Breast epithelium (tissue), 3 donors: ENCODE data around the gene C16orf74.

ENCODE experiments used
- POLR2AphosphoS5 ChIP-seq, 3 donors: sonication (generic); formaldehyde crosslinking; IDR thresholded peaks; one replicate each; pipeline ENCODE4 v1.6.1; 2017; ENCODE audit warnings: antibody characterized with exemption in 3 of 3
- TF ChIP-seq, protein P1 (sequence below), 3 donors: fragments of 450-650 bp; IDR thresholded peaks; one replicate each; pipeline ENCODE4 v1.5.1; 2016 to 2017; ENCODE audit warnings: antibody characterized with exemption in 3 of 3, mild to moderate bottlenecking in 3 of 3, moderate library complexity in 3 of 3

- TF ChIP-seq, protein P1, sequence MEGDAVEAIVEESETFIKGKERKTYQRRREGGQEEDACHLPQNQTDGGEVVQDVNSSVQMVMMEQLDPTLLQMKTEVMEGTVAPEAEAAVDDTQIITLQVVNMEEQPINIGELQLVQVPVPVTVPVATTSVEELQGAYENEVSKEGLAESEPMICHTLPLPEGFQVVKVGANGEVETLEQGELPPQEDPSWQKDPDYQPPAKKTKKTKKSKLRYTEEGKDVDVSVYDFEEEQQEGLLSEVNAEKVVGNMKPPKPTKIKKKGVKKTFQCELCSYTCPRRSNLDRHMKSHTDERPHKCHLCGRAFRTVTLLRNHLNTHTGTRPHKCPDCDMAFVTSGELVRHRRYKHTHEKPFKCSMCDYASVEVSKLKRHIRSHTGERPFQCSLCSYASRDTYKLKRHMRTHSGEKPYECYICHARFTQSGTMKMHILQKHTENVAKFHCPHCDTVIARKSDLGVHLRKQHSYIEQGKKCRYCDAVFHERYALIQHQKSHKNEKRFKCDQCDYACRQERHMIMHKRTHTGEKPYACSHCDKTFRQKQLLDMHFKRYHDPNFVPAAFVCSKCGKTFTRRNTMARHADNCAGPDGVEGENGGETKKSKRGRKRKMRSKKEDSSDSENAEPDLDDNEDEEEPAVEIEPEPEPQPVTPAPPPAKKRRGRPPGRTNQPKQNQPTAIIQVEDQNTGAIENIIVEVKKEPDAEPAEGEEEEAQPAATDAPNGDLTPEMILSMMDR (IDR thresholded peaks at IDR 0.05) = no peak
- no peak for TF ChIP-seq POLR2AphosphoS5 (IDR thresholded peaks at IDR 0.05)
Measured at GRCh38 chr16:85770741-85771140, 19.8 kb upstream of the C16orf74 start.
